IPS DF 19.7 (cell line): ENCODE results near the gene CARD10.

Experiments used
- DNase-seq: peaks from one replicate; pipeline ENCODE4 v3.0.0-alpha.2; 2013; ENCODE audit warnings: low read depth, low spot score

The CARD10 gene

DNA sequence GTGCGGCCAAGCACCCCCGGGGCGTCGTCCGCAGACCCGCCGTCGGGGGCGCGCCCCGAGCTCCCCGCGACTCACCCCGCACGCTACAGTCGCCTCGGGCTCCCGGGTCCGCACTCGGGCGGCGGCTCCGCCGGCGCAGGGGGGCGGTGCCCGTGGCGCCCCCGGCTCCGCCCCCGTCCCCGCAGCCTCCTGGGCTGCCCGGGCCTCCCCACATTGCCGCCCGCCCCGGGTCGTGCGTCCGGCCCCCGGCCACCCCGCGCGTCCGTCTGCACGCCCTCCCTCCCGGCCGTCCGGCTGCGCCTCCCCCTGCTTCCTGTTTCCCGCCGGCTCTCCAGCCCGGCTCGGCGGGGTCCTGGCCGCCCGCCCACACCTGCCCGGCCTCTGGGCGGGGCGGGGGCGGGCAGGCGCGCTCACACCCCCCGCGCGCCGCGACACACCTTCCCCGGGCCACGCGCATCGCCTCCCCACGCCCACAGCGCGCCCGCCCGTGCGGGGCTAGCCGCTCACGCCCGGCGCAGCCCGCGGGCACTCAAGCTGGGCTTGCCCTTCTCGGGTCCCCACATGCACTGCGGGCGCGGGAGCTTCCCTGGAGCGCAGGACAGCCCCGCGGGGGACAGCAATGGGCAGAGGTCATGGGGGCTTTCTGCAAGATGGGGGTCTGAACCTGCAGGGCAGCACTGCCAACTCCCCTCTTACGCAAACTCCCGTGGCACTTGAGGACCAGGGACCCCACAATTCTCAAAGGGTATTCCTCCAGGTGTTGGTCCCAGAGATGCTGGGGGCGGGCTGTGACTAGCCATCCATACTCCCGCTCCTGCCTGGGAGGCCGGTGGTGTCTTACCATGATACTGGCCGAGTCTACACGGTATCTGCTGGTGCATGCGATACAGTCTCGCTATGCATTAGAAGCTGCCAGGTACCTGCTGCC, at the start of gene CARD10:
CARD10 (minus strand) TSS at position 148 of the 928 bp plus-strand sequence. CDS start 215 bp downstream, outside the sequence.
- no peak for DNase-seq

GRCh38 chr22:37568448-37569008, 49.3 kb upstream of the CARD10 start:
- DNase-seq = no peak

GRCh38 chr22:37568012-37568411, 48.8 kb upstream of the CARD10 start:
- DNase-seq = no peak

GRCh38 chr22:37566903-37567798, 47.9 kb upstream of the CARD10 start:
- DNase-seq = no peak

DNA sequence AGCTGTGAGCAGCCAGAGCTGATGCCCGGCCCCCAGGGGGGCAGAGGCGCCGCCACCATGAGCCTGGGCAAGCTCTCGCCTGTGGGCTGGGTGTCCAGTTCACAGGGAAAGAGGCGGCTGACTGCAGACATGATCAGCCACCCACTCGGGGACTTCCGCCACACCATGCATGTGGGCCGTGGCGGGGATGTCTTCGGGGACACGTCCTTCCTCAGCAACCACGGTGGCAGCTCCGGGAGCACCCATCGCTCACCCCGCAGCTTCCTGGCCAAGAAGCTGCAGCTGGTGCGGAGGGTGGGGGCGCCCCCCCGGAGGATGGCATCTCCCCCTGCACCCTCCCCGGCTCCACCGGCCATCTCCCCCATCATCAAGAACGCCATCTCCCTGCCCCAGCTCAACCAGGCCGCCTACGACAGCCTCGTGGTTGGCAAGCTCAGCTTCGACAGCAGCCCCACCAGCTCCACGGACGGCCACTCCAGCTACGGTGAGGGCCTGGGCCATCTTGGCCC, 47.2 kb upstream of the CARD10 start:
- no peak for DNase-seq

- no peak for DNase-seq
Measured at GRCh38 chr22:37565830-37566229, 46.6 kb upstream of the CARD10 start.

- DNase-seq = no peak
Measured at GRCh38 chr22:37564111-37564711, 45.0 kb upstream of the CARD10 start.

DNA sequence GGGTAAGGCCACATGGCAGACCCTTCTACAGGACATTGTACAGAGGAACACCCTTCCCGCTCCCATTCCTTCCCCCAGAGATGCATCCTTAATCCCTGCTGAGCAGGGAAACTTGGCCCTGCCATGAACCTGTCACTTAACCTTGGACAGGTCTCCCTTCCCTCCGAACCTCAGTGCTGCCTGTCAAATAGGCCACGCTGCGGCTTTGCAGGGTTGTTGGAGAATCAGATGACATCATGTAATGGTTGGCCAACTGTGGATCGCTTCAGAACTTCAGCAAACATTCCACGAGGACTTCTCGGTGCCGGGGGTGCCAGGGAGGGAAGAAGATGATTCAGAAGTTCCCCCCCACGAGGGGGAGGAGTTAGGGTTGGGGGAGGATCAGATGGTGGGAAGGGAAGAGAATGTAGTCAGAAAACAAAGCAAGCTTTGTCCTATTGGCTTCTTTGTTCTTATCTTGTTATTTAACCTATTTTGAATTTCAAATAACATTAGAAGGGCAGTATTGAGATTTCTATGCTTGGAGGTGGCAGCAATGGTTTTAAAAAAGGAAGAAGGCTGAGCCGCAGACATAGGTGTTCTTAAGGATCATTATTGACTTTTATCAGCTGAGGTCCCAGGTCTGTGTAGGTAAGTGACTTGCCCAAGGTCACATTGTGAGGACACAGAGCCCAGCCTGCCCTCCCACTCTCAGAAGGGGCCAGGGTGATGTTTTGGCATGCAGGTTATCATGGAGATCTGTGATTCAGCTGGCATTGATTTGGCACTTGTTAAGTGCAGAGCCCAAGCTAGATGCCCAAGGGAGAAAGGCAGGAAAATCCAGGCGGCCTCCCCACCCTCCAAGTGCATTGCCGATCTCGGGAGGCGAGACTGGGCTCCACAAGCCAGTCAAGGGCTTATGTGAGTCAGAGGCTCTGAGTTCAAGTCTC, 44.2 kb upstream of the CARD10 start:
- DNase-seq = no peak

DNA sequence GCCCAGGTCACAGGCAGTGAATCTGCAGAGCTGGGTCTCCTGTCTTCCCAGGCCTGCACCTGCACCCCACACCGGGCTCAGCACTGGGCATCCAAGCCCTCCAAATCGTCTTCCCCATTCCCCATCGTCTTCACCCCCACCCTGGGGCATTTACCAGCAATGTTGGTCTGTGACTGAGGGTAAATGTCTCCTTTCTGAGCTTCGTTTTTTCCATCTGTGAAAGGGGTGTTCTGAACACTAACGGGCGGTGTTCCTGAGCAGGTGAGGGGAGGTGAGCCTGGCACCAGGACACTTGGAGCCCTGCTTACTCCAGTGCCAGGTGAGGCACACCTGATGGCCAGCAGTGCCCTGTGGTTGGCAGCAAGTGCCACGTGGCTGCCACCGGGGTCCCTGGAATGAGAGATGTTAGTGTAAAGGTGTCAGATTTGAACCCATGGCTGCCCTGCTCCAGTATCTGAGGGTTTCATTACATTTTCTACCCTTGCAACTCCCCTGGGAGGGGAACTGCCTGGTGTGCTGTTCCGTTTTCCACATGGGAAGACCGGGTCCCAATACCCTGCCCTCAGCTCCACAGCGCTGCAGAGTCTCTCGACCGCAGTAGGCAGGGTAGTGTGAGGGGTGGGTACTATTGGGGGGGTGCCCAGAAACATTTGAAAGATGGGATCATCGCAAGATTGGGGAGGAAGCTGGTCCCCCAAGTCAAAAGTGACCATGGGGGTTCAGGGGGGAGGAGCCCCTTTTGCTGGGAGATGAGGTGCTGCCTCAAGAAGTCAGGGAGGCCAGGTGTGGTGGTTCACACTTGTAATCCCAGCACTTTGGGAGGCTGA, 43.0 kb upstream of the CARD10 start:
- no peak for DNase-seq

DNA sequence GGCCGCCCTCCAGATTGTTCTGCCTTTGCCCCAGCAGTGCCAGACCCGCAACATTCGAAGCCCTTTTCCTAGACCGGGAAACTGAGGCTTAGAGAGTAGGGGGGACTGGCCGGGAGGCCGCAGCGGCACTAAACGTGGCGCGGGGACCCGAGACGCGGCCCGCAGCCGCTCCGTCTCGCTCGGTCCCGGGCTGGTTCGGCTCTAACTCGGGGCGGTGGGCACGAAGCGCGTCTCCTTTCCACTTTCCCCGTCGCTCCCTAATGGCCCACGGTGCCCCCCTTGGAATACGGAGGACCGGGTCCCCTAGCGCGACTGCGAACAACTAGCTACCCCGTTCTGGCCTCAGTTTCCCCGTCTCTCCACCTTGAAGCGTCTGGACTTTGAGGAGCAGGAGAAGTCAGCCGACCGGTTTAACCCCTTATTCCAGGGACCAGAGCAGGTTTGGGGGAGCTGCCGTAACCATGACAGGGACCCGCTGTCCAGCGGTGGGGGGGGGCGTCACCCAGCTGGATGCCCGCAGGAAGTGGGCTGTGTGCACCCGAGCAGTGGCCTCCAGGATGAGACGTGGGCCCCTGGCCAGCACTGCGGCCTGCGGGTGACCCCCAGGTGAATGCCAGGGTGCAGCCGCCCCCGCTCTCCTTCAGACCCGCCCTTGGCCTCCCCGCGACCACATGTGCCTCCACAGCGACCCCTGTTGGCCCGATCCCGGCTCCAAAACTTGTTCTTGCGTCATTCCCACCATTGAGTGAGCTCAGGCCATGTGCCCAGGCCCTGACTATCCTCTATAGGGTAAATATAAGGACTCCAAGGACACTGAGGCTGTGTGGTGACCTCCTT, 42.2 kb upstream of the CARD10 start:
- DNase-seq = no peak

DNA sequence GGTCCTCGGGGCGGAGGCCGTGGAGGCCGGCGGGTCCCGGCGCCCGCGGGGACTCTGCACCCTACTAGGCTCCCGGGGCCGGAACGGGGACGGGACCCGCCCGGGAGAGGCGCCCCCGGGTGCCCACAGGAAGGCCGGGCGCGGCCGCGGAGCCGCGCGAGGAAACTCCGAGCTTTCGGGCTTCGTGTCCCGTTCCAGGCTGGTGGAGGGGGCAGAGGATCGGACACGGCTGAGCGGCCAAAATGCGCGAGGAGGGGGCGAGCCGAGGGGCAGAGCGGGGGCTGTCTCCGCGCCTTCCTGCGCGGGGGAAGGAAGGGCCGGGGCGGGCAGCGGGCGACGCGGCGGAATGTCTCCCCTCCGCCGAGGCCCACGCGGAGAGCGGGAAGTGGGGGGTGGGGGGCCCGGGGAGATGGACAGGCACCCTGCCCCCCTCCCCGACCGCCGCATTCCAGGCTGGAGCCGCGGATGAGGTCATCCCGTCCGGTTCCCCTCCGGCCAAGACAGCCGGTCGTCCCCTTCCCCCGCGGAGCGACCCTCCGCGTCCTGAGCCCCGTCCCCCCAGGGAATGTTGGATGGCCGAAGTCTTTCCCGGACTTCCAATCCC, 41.5 kb upstream of the CARD10 start:
- no peak for DNase-seq

GRCh38 chr22:37559901-37560607, 40.8 kb upstream of the CARD10 start, which contains the start of gene CDC42EP1:
Gene CDC42EP1, plus strand, starts transcription at chr22:37560480. Its CDS starts 5,870 bp downstream, at chr22:37566350.
- DNase-seq = no peak

DNA sequence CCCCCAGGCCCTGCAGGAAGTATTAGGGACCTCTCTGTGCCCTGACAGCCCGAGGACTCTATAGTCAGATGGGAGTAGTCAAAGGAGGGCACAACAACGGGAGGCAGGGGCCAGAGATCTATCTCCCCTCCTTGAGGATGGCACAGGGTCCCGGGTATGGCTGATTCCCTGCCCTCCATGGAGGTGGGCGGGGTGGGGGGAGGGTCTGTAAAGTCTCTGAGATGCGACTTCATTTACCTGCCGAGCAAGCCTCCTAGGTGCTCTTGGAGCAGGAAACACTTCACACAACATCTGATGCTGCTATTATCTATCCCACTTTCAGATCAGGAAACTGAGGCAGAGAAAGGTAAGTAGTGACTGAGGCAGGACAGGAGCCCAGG, 40.3 kb upstream of the CARD10 start:
- no peak for DNase-seq

DNA sequence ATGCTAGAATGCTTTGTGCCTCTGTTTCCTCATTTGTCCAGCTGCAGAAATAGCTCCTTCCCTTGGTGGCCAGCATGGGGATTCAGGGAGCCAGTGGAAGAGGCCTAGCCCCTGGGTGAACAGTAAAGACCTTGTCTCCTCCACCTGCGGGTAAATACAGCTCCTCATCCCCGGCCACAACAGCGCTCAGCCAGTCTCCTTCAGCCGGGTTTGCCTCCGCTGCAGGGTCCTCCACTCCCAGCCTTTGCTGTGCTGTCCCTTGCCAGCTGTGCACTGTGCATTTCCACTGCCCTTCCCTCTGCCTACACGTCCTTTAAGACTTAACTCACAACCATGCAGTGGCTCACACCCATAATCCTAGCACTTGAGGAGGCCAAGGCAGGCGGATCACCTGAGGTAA, 39.6 kb upstream of the CARD10 start:
- no peak for DNase-seq

GRCh38 chr22:37557321-37558001, 38.2 kb upstream of the CARD10 start:
- no peak for DNase-seq

GRCh38 chr22:37556710-37557109, 37.5 kb upstream of the CARD10 start:
- no peak for DNase-seq

DNA sequence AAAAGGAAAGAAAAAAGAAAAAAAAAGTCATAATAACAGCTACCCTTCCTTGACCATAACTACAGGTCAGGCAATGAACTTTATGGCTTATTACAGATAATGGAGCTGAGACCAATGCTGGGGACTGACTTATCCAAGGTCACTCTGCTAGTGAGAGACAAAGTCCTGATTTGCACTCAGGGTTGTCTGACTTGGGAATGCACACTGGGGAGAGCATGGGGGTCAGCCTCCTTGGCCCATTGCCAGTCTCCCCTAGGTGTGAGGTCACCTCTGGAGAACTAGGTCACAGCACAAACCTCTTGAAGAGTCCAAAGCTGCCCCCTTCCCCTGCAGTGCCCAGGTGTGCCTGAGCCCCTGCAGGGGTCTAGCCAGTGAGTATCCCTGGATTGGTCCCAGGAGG, 35.8 kb upstream of the CARD10 start:
- no peak for DNase-seq
